Heart right ventricle (tissue), 16 donors: ENCODE measurements around the gene TMPRSS13. TPM values are rescaled to one million over a fixed set of nuclear protein-coding genes. Genes with fewer than 3 reads are reported as not detected.
A peak's percentile ranks its signal among the peaks of the same experiment; 100 is the strongest.
"Not testable (repeated sequence)": the region's sequence is repeated elsewhere in the genome, so short reads cannot be mapped to it uniquely, and the experiment has no call there.

Experiments used
- ATAC-seq, 8 donors: fragments of 200-7000 bp; cut with Tn5 transposase; one replicate each; pipeline ENCODE4 v1.9.1; 2020; ENCODE audit warnings: mild to moderate bottlenecking in 8 of 8, moderate library complexity in 8 of 8, moderate number of reproducible peaks in 1 of 8
- DNase-seq, 2 donors: peaks; one replicate each; pipeline ENCODE4 v3.0.0-alpha.2; 2020
- H3K27ac ChIP-seq, 10 donors: fragments of 200-600 bp; sonication (generic) in 2 of 10; one replicate each; pipeline versions ENCODE4 v1.5.0 to v1.8.0; 2020 to 2022; ENCODE audit warnings: mild to moderate bottlenecking in 3 of 10
- H3K27me3 ChIP-seq, 7 donors: fragments of 200-600 bp; one replicate each; pipeline ENCODE4 v1.8.0; 2021 to 2022; ENCODE audit warnings: mild to moderate bottlenecking in 2 of 7
- H3K36me3 ChIP-seq, 9 donors: fragments of 200-600 bp; sonication (generic) in 1 of 9; one replicate each; pipeline versions ENCODE4 v1.5.0 to v1.8.0; 2020 to 2022; ENCODE audit warnings: mild to moderate bottlenecking in 2 of 9
- H3K4me1 ChIP-seq, 9 donors: fragments of 200-600 bp; sonication (generic) in 1 of 9; one replicate each; pipeline versions ENCODE4 v1.5.0 to v1.8.0; 2020 to 2022; ENCODE audit warnings: mild to moderate bottlenecking in 4 of 9
- H3K4me3 ChIP-seq, 10 donors: fragments of 200-600 bp; sonication (generic) in 2 of 10; one replicate each; pipeline versions ENCODE4 v1.5.0 to v1.8.0; 2020 to 2022; ENCODE audit warnings: mild to moderate bottlenecking in 7 of 10, moderate library complexity in 2 of 10
- H3K9me3 ChIP-seq, 11 donors: fragments of 200-600 bp in 10 of 11; sonication (generic) in 2 of 11; one replicate each; pipeline versions ENCODE4 v1.5.0 to v1.8.0; 2013 to 2022; ENCODE audit warnings: mild to moderate bottlenecking in 2 of 11, control low read depth in 1 of 11, moderate library complexity in 1 of 11
- CTCF ChIP-seq, 9 donors: fragments of 200-600 bp; sonication (generic) in 2 of 9; IDR thresholded peaks; one replicate each; pipeline versions ENCODE4 v1.5.0 to v1.8.0; 2021 to 2022; ENCODE audit warnings: antibody characterized with exemption in 9 of 9, mild to moderate bottlenecking in 5 of 9, moderate library complexity in 1 of 9
- WGBS, 2 donors: extraction: QIAGEN DNeasy Blood & Tissue Kit; methylation state at CpG; one replicate each; pipeline ENCODE4 v1.1.7; 2013; ENCODE audit warnings: inconsistent platforms in 1 of 2; 5-methylcytosine and 5-hydroxymethylcytosine counted together
- intact Hi-C, 10 donors: fragments of 100-400 bp; cut with DNase I; formaldehyde crosslinking; loops; one replicate each; pipeline versions ENCODE4 v1.11.1 to v1.14.2; 2022
- polyA plus RNA-seq, 2 donors: library from polyadenylated mRNA; stranded (reverse); fragments of 200-250 nt; gene quantifications; one replicate each; pipeline ENCODE4 v1.2.3, GENCODE V29; 2013
- total RNA-seq, 10 donors: library from RNA; stranded (reverse); fragmentation: NEBNext Ultra II Directional in 3 of 10; extraction: Animal tissue kit (Norgen Biotek cat#: 25700) in 3 of 10; gene quantifications; one replicate each; pipeline versions ENCODE4 v1.2.1 to v1.2.4, GENCODE V29; 2021 to 2023
- donor health status: Arrhythmogenic right ventricular cardiomyopathy.
- donor health status: ischemic (EF 13 %, LVEDD 7.1; RV severe dilation, severe dysfunction).
- donor health status: healthy with polysubstance abuse.
- donor health status: DM: no; HTN: yes; CAD: no.
- donor health status: DM: no; HTN: no; CAD: no.
- donor health status: ischemic (EF 25% LVEDD 6.9; RV normal size, moderate dysfunction).
- donor health status: ischemic (EF 25% LVEDD 5.7; RV mildly dilated, moderate dysfunction).
- donor health status: healthy.
- donor health status: DM: yes; HTN: yes; CAD: no.
- donor health status: Ischemic cardiomyopathy.
- donor health status: ischemic (EF 35%, LVEDD 5.7; RV mildly dilated, moderate dysfunction).
- donor health status: nonischemic (EF 11% LVEDD 7.7; RV severe dilation, severe dysfunction).
- donor health status: DM: yes; HTN: yes; CAD: no.
- donor health status: PGD.
- donor health status: ischemic (EF 29% LVEDD 5.4; RV normal size, mild dysfunction).
- donor health status: nonischemic (EF 23%, LVEDD 6.1; RV moderate dilation, normal function).

TMPRSS13 gene
- total and polyA plus RNA-seq, 12 donors, result 0.03 to 0.32 (median 0.18) TPM; not detected in 7

GRCh38 chr11:117869604-117870003 is 59.6 kb downstream of the TMPRSS13 start:
- Histone ChIP-seq H3K27me3 (peaks cover 0 to 19% (median 0%) of the 10 kb centered on the region in 7 donors), H3K9me3 (no peaks in the 10 kb centered on the region), H3K4me1 (peaks cover 15 to 88% (median 51%) of the 10 kb centered on the region in 9 donors), H3K27ac (peak overlapping the region in 9 of 10 donors; percentile 41 to 95 (median 56)), H3K4me3 (no peak overlapping the region), H3K36me3 (peaks cover 0 to 6% (median 0%) of the 10 kb centered on the region in 9 donors)
- 29 to 37% methylated on average over 4 of the region's 4 CpGs for WGBS, 2 donors
- DNase-seq (no peak), ATAC-seq (peak in 3 of 8 donors; percentile 20 to 23 (median 20))
- no peak for TF ChIP-seq CTCF (IDR thresholded peaks at IDR 0.05)
- intact Hi-C loops, result no loop called here

- WGBS, 2 donors, result 78 to 82% methylated on average over 17 of the region's 17 CpGs
- Histone ChIP-seq H3K4me1 (peaks cover 15 to 88% (median 48%) of the 10 kb centered on the region in 9 donors), H3K9me3 (no peaks in the 10 kb centered on the region), H3K36me3 (peaks cover 0 to 6% (median 0%) of the 10 kb centered on the region in 9 donors), H3K27ac (peak overlapping the region in 9 of 10 donors; percentile 33 to 95 (median 56)), H3K27me3 (peaks cover 0 to 13% (median 0%) of the 10 kb centered on the region in 7 donors), H3K4me3 (no peak overlapping the region)
- intact Hi-C loops, result no loop called here
- DNase-seq (no peak), ATAC-seq (peak in 1 of 8 donors; percentile 19)
- TF ChIP-seq CTCF (IDR thresholded peaks at IDR 0.05), result no peak
These were observed 60.2 kb downstream of the TMPRSS13 start for GRCh38 chr11:117868815-117869561.

DNA sequence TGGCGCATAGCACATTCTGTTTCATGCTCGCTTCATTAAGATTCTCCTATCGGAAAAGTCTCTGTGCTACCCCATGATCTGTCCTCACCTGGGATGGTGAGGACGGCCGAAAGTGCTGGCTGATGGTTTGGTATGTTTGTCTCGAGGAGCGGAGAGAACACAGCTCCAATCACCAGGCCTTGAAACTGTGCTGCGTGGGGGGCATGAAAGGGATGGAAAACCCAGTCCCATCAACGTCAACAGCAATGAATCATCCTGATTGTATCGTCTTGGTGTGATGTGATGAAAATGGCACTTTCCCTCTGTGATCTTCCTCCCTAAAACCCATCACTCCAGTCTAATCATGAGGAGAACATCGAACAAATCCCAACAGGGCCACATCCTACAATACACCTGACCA is 61.1 kb downstream of the TMPRSS13 start:
- ATAC-seq (no peak), DNase-seq (no peak)
- H3K36me3 ChIP-seq, result peaks cover 0 to 6% (median 0%) of the 10 kb centered on the region in 9 donors
- H3K4me1 ChIP-seq, result peaks cover 15 to 88% (median 48%) of the 10 kb centered on the region in 9 donors
- intact Hi-C loops, result no loop called here
- peak overlapping the region in 1 of 10 donors; percentile 93 for H3K27ac ChIP-seq
- H3K4me3 ChIP-seq, result no peak overlapping the region
- TF ChIP-seq CTCF (IDR thresholded peaks at IDR 0.05), result no peak
- H3K27me3 ChIP-seq, result peaks cover 0 to 5% (median 0%) of the 10 kb centered on the region in 7 donors
- H3K9me3 ChIP-seq, result no peaks in the 10 kb centered on the region
- WGBS, 2 donors, result 67 to 76% methylated on average over 11 of the region's 11 CpGs

- H3K4me1 ChIP-seq, result peaks cover 7 to 88% (median 52%) of the 10 kb centered on the region in 9 donors
- intact Hi-C loops, result no loop called here
- no peak for TF ChIP-seq CTCF (IDR thresholded peaks at IDR 0.05)
- ATAC-seq (peak in 1 of 8 donors; percentile 49), DNase-seq (no peak)
- peaks cover 0 to under 1% (median 0%) of the 10 kb centered on the region in 7 donors for H3K27me3 ChIP-seq
- no peaks in the 10 kb centered on the region for H3K9me3 ChIP-seq
- H3K4me3 ChIP-seq, result no peak overlapping the region
- WGBS, 2 donors, result 40 to 50% methylated on average over 5 of the region's 5 CpGs
- peaks cover 0 to 6% (median 0%) of the 10 kb centered on the region in 9 donors for H3K36me3 ChIP-seq
- H3K27ac ChIP-seq, result peak overlapping the region in 2 of 10 donors; percentile 2 to 28
These were observed 62.7 kb downstream of the TMPRSS13 start for GRCh38 chr11:117866526-117866925.

- H3K4me3 ChIP-seq, ATAC-seq, H3K9me3 ChIP-seq, H3K36me3 ChIP-seq, H3K27ac ChIP-seq, intact Hi-C loops, DNase-seq, H3K27me3 ChIP-seq: not testable (repeated sequence)
- H3K4me1 ChIP-seq, result peaks cover 11 to 88% (median 53%) of the 10 kb centered on the region in 9 donors
- WGBS, 2 donors, result 94 to 96% methylated on average over 13 of the region's 13 CpGs
These were observed 63.7 kb downstream of the TMPRSS13 start for GRCh38 chr11:117865546-117865945.
